ENCODE results near the gene SRP68. TPM values are rescaled to one million over a fixed set of nuclear protein-coding genes. Genes with fewer than 3 reads are reported as not detected.

Gene SRP68
- total RNA-seq, 2 donors from 2014 or later = 73.9 to 78.0 TPM

DNA sequence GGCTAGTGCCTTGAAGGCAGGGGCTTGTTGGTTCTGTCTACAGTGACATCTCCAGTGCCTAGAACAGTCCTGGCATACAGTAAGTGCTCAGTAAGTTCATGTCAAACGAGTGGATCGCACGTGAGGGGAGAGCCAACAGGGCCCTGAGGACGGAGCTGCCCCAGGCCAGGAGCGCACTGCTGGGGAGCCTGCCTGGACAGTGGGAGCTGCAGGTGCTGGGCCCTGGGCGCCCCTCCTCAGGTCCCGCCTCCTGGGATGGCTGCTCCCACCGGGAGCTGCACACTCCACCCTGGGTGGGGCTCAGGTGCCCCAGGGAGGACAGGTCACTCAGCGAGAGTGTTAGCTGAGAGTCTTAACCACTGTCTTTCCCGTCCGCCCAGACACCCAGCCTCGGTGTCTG, 47.0 kb downstream of the SRP68 start:
- Mint-ChIP-seq H3K27me3 (ENCODE audit: insufficient read depth) (peaks cover 5% of the 10 kb centered on the region), H3K27ac (no peak overlapping the region), H3K4me1 (peaks cover 12% of the 10 kb centered on the region), H3K36me3 (ENCODE audit: low read depth) (no peaks in the 10 kb centered on the region), H3K4me3 (no peak overlapping the region), H3K9me3 (no peaks in the 10 kb centered on the region)
- DNase-seq = no peak
- H3K4me3 ChIP-seq (ENCODE audit: low read length) = no peak overlapping the region
- no peak overlapping the region for H3K27ac ChIP-seq (ENCODE audit: low read depth, low read length)
- H3K27me3 ChIP-seq (ENCODE audit: control insufficient read depth, insufficient read depth, low read length, poor library complexity, severe bottlenecking) = no peaks in the 10 kb centered on the region
- H3K9me3 ChIP-seq (ENCODE audit: control insufficient read depth, low read length) = no peaks in the 10 kb centered on the region
- H3K36me3 ChIP-seq (ENCODE audit: control insufficient read depth, insufficient read depth, low read length) = no peaks in the 10 kb centered on the region
- TF ChIP-seq CTCF (conservative IDR thresholded peaks at IDR 0.05) = no peak
- WGBS, 2 experiments (ENCODE audit: insufficient coverage in 1 of 2, insufficient read length in 1 of 2) = 92 to 99% methylated on average over 7 to 12 of the region's 12 CpGs
- H3K9ac ChIP-seq (ENCODE audit: extremely low read depth, low read length, poor library complexity, severe bottlenecking) = no peak overlapping the region
- peaks cover 4% of the 10 kb centered on the region for H3K4me1 ChIP-seq (ENCODE audit: control insufficient read depth, insufficient read depth, low read length)

DNA sequence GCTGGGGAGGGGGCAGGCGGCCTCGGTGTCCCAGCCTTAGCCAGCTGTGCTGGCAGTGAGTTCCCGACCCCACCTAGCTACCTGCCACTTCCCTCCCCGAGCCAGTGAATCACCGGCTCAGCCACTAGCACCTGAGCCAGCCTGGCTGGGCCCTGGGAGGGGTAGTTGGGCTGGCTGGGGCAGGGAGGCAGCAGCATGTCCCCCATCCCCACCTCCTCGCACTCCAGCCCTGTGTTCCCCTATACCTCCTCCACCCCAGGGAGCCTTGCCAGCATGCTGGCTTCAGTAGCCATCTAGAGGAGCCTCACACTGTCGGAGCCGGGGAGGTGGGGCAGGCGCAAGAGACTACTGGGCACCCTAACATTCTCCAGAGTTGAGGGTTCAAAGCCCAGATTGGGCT, 48.0 kb downstream of the SRP68 start:
- no peak overlapping the region for H3K27ac Mint-ChIP-seq
- H3K9ac ChIP-seq (ENCODE audit: extremely low read depth, low read length, poor library complexity, severe bottlenecking) = no peak overlapping the region

DNA sequence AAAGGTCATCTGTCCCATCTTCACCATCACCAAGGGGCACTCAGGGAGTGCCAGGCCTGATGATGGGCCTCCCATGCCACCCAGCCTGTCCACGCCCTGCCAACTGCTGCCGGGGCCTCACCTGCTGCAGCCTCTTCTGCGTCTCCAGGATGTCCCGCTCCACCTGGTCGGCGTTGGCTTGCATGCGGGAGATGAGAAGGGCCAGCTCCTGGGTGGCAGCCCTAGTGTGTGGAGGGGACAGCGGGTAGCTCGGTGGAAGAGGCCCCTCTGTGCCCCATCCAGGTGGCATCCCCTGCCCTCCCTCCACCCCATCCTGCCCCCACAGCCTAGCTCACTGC, 48.4 kb downstream of the SRP68 start:
- no peak for TF ChIP-seq CTCF (conservative IDR thresholded peaks at IDR 0.05)
- H3K9me3 Mint-ChIP-seq = no peaks in the 10 kb centered on the region
- H3K36me3 Mint-ChIP-seq (ENCODE audit: low read depth) = no peaks in the 10 kb centered on the region
- no peak for DNase-seq
- H3K27me3 Mint-ChIP-seq (ENCODE audit: insufficient read depth) = peaks cover 5% of the 10 kb centered on the region
- 89 to 98% methylated on average over 8 to 9 of the region's 9 CpGs for WGBS, 2 experiments (ENCODE audit: insufficient coverage in 1 of 2, insufficient read length in 1 of 2)
- no peak overlapping the region for H3K27ac Mint-ChIP-seq
- H3K36me3 ChIP-seq (ENCODE audit: control insufficient read depth, insufficient read depth, low read length) = no peaks in the 10 kb centered on the region
- H3K27ac ChIP-seq (ENCODE audit: low read depth, low read length) = no peak overlapping the region
- peaks cover 4% of the 10 kb centered on the region for H3K4me1 Mint-ChIP-seq
- no peaks in the 10 kb centered on the region for H3K27me3 ChIP-seq (ENCODE audit: control insufficient read depth, insufficient read depth, low read length, poor library complexity, severe bottlenecking)
- H3K4me3 Mint-ChIP-seq = no peak overlapping the region
- H3K9me3 ChIP-seq (ENCODE audit: control insufficient read depth, low read length) = no peaks in the 10 kb centered on the region
- no peak overlapping the region for H3K9ac ChIP-seq (ENCODE audit: extremely low read depth, low read length, poor library complexity, severe bottlenecking)
- no peaks in the 10 kb centered on the region for H3K4me1 ChIP-seq (ENCODE audit: control insufficient read depth, insufficient read depth, low read length)
- H3K4me3 ChIP-seq (ENCODE audit: low read length) = no peak overlapping the region

More for the DNA sequence above, 48.0 kb downstream of the SRP68 start:
- Mint-ChIP-seq H3K9me3 (no peaks in the 10 kb centered on the region), H3K4me1 (peaks cover 6% of the 10 kb centered on the region), H3K4me3 (no peak overlapping the region), H3K27me3 (ENCODE audit: insufficient read depth) (peaks cover 5% of the 10 kb centered on the region), H3K36me3 (ENCODE audit: low read depth) (no peaks in the 10 kb centered on the region)
- no peak for DNase-seq
- H3K4me3 ChIP-seq (ENCODE audit: low read length) = no peak overlapping the region
- no peaks in the 10 kb centered on the region for H3K9me3 ChIP-seq (ENCODE audit: control insufficient read depth, low read length)
- H3K27ac ChIP-seq (ENCODE audit: low read depth, low read length) = no peak overlapping the region
- H3K36me3 ChIP-seq (ENCODE audit: control insufficient read depth, insufficient read depth, low read length) = no peaks in the 10 kb centered on the region
- TF ChIP-seq CTCF (conservative IDR thresholded peaks at IDR 0.05) = no peak
- WGBS, 2 experiments (ENCODE audit: insufficient coverage in 1 of 2, insufficient read length in 1 of 2) = 88 to 90% methylated on average over 2 to 9 of the region's 9 CpGs
- H3K4me1 ChIP-seq (ENCODE audit: control insufficient read depth, insufficient read depth, low read length) = no peaks in the 10 kb centered on the region
- no peaks in the 10 kb centered on the region for H3K27me3 ChIP-seq (ENCODE audit: control insufficient read depth, insufficient read depth, low read length, poor library complexity, severe bottlenecking)

All from endodermal cell (in vitro differentiated cells).